ENCODE results near the gene COG5.

The COG5 gene

DNA sequence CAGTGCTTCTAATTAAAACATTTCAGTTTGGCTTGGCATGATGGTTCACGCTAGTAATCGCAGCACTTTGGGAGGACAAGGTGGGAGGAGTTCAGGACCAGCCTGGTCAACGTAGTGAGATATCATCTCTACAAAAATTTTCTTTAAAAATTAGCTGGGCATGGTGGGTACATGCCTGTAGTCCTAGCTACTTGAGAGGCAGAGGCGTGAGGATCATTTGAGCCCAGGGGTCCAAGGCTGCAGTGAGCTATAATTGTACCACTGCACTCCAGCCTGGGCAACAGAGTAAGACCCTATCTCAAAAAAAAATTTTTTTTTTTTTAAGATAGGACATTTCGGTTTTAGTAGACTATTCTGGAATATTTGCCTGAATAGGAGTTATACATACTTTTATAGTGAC lies 382.5 kb downstream of the COG5 start:
- no peak for DNase-seq (ENCODE audit: low spot score)

DNA sequence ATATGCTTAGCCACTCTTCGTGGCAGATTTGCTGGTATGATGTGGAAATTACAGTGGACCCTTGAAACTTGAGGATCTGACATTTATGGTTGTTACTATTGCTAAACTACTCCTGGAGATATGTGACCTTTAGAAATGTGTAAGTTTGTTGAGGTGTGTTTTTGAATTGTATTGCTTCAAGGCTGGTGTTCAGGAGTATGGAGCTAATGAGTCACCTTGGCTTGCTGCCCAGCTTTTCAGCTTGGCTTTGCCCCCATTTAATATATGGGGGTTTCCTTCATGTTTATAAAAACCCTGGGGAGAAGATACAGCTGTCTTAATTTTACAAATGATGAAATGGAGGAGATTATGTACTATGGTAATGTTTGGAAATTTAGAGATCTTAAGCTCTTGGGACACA lies 383.3 kb downstream of the COG5 start:
- peak; percentile 40 for DNase-seq (ENCODE audit: low spot score)

DNA sequence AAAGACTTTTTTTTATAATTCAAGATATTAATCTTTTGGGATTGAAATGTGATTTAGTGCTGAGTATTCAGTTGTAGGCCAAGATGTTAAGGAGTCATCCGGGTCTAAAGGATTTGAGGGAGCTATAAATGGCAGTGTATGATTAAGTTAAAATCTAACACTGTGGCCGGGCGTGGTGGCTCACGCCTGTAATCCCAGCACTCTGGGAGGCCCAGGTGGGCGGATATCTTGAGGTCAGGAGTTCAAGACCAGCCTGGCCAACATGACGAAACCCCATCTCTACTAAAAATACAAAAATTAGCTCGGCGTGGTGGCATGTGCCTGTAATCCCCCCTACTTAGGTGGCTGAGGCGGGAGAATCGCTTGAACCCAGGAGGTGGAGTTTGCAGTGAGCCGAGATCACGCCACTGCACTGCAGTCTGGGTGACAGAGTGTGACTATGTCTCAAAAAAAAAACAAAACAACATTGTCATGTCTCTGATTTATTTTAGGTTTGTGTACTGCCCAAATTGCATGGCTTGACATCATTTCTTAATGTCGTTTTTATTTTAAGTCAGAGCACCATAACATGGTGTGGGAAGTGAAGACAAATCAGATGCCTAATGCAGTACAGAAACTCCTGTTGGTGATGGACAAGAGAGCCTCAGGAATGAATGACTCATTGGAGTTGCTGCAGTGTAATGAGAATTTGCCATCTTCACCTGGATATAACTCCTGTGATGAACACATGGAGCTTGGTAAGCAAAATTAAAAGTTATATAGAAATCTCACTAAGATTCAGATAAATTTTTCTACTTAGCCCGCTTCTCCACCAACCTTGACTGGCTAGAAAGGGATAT lies 384.2 kb downstream of the COG5 start:
- DNase-seq (ENCODE audit: low spot score) = no peak

DNA sequence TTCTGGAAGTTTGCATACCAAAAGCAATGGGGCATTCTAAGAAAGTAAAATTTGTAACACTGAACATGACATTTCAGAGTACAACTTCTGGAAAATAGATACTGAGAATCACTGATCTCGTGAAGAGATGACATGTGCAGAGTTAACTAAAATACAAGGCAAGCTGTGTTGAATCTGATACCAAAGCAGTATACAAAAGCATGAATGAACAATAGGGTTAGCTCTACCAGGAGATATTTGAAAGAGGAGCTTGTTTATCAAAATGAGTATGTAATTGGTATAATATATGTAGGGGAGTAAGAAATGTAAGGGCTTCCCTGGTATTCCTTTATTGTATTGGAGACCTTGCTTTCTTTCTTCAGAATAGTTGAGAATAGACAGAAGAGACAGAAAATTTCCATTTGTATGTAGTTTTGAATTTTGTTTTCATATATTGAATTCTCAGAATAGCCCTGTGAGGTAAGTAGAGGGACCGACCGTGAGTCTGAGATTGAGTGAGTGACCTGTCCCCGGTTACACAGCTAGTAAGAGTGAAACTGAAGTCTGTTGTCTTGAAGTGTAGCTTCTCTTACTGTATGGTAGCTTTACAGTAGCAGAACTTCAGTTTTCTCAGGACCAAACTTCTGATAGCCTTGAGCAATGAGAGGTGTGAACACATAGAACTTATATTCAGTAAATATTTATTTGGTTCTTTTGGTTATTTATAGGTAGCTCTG lies 389.9 kb downstream of the COG5 start:
- peak; percentile 37 for DNase-seq (ENCODE audit: low spot score)

DNA sequence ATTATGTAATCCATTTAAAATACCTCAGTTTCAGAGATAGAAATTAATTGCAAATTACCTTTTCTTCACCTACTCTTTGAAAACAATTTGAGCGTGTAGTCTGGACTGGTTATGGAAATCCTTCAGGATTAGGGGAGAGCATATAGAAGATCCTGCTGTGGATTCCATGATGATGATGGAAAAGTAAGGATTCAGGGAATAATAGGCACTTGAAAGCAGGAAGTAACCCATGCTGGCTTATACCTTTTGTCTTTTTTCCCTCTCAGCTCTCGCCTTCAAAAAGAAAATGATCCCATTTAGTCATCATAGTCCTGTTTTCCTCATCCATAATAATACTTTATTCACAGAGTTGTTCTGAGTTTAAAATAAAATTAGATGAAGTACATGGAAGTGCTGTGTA lies 390.5 kb downstream of the COG5 start:
- DNase-seq (ENCODE audit: low spot score) = no peak

DNA sequence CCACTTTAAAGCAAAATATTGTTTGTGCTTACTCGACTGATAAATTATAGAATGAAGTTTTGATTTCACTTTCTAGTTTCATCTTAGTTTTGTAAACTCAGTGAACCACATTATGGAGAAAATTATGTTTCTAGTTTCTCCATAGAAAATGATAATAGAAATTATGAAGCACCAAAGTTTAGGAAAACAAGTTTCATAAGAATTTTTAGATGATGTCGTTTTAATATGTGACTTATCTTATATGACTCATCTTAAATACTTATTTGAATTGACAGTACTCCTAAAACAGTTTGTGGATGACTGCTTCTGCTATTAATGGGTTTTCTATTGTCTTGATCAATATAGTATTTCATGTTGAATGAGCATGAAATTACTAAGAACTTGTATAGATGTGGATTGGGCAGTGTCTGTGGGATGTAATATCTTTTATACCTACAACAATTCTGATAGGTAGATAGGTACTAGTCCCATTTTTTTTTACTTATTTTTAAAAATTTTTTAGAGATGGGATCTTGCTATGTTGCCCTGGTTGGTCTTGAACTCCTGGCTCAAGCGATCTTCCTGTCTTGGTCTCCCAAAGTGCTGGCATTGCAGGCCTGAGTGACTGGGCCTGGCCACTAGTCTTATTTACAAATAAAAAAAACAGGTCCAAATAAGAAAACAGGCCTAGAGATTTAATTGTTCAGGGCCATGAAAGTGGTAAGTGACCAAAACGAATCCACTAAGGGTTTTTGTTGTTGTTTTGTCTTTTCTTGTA lies 391.3 kb downstream of the COG5 start:
- DNase-seq (ENCODE audit: low spot score) = peak; percentile 17

DNA sequence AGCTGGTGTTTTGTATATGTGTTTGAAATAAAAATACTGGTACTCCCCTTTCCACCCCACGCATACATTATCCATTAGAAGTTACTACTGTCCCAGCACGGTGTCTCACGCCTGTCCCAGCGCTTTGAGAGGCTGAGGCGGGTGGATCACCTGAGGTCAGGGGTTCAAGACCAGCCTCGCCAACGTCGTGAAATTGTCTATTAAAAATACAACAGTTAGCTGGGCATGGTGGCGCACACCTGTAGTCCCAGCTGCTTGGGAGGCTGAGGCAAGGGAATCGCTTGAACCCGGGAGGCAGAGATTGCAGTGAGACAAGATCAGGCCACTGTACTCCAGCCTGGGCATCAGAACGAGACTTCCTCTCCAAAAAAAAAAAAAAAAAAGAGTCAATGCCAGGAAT lies 392.2 kb downstream of the COG5 start:
- DNase-seq (ENCODE audit: low spot score) = no peak

DNA sequence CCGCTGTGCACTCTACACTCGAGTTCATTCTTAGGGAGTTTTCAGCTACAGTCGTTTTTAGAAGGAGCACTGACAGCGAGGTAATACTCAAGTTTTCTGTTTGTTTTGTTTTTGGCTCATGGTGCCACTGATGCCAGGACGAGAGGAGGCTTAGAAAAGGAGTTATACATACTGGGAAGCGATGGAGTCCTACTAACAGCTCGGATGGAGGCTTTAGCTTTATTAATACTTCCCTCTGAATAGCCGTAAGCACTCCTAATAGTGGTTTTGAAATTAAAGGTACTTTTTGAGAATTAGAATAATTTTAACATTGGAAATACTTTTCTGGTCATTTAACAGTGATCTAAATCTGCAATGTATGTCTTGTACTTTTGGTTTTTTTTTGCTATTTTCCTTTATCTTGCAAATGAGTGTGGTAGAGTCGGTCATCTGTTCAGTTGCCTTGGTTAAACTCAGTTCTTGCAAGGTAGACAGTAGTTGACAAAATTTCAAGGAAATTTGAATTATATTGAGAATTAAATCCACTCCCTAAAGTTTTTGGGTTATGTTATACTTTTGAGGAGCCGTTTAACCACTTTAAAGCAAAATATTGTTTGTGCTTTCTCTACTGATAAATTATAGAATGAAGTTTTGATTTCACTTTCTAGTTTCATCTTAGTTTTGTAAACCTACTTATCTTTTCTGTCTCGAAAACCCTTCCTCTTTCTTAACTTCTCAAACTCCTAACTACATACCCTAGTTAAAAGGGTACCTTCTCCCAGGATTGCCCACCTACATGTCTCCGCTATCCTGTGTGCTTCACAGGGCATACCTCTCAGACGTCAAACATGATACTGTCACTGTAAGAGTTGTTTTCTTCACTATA lies 393.4 kb downstream of the COG5 start:
- peak; percentile 63 for DNase-seq (ENCODE audit: low spot score)

DNA sequence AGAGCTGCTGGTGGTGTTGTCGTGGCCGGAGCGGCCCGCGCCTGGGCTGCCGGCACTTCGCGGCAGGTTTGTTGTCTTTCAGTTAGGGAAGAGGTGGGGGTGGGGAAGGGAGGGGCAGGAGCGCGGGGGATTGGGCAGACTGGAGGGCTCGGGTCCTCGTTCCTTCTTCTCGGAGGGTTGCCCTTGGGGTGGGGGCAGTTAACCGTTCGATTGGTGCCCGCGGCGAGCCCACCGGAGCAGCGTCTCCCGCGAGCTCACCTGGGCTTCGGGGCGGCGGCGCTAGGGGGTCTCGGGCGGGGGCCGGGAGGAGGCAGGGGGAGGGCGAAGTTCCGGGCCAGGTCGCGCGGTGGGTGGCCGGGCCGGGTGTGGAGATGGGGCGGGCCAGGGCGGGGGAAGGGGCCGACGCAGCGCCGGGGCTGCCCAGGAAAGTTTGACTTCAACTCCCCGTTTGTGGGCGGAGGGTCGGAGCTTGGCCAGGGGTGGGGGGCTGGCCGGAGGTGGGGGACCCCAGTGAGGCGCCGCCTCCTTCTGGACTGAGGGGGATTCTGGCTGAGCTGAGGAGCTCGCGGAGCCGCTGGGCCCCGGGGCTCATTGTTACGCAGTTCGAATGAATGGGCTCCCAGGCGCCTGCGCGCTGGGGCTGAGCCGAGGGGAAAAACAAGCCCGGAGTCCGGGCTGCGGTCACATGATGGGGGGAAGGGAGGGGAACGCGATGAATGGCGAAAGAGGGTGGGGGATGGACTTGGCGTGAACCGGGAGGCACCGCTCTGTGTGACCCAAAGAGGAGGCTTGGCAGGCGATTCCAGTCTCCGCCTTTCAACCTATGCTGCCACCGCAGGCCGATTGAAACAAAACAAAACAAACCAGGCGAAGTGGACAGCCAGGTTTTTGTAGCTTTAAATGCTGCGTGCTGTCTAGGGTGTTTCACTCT lies 394.3 kb downstream of the COG5 start:
- DNase-seq (ENCODE audit: low spot score) = peak; percentile 99

DNA sequence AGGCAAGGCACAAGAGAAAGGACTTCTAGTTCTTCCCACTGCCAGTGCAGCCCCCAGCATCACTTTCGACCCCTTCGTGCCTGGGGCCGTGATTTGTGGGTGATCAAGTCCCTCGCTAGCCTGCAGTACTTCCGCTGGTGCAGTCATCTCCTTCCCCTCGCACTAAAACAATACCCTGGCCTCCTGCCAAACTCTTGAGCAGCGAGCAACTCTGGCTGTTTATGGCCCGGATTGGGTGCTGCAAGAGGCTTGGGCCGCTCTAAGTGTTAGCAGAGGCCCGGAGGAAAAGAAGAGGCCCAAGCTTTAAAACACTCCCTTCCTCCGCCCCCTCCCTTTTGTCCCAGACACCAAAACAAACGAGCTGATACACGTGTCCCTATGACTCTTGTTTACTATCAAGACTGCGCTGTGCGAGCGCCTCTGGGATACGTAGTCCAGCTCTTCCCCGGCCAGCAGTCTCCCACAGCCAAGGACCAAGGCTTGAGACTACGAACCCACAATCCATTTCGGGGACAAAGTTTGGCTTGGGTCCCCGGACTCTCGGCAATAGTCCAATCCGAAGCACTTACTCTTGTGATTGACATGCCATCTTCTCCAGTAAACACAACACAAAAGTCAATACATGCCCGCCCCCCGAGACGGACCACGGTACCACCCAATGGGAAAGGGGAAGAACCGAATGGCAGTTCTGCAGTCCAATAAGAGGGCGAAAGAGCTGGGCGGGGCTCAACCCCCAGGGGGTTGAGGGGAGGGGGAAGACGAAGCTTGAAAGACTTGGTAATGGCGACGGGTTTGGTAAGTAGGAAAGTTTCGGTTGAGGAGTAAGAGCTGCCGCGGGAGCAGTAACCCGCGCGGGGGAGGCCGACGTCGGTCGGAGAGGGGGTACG lies 395.2 kb downstream of the COG5 start, which contains the start of gene HBP1:
Gene HBP1, plus strand, starts transcription at position 771 of the 887 bp plus-strand sequence. CDS start 10,891 bp downstream, outside the sequence.
- DNase-seq (ENCODE audit: low spot score) = peak; percentile 100

DNA sequence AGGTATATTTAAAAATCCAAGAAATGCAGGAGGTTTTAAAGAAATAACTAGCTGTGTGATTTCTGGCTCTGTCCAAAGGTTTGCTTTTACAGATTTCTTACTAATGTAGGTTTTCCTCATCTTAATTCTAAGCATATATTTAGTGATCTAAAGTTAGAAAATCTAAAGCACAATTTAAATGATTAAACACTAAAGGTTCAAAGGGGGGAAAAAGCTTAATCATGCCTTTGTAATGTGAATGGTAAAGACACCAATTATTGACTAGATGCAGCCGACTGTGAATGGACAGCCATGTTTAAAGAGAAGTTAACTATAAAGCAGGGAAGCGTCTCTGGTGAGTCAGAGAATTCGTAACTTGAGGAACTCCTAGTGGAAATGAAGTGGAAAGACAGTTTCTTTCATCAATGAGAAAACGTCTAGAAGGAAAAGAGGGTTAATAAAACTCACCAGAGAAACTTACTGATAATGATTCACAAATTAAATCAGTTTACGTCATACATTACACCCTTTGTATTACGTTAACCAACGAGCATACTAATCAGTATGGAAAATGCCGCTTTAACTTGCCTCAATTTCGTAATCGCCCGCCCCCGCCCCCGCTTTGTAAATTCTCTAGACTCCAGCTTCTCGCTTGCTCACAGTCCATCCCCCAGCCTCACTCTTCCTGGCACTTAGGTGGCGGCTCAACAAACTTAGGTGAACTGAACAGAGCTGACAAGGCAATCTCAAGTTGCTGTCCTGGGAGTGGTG lies 396.1 kb downstream of the COG5 start:
- DNase-seq (ENCODE audit: low spot score) = peak; percentile 91

DNA sequence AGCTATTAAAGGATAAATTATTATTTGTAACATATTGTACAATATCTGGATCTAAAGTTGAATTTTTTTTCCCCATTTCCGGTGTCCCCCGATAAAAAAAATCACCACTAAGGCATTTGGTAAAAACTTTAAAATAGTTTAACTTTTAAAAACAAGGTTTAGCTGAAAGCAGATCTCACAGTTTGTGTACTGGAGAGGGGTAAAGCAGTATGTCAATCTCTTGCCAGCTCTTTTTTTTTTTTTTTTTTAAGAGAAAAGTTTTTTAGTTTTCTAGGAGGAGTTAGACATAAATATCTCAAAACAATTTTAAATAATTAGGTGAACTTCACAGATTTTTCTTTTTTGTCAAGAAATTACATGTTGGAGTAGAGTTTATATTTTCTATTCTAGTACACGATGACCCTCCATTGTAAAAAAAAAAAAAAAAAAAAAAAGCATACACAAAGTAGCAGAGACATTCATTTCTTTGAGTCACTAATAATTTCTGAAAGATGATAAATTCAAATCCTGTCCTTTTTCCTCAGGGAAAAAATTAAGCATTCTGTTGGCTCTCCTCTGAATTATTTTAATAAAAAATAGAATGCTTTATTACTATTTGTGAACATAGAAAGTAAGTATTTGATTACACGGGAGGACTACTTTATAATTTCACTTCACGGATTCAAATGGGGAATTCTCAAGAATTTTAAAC lies 396.8 kb downstream of the COG5 start:
- DNase-seq (ENCODE audit: low spot score) = no peak

DNA sequence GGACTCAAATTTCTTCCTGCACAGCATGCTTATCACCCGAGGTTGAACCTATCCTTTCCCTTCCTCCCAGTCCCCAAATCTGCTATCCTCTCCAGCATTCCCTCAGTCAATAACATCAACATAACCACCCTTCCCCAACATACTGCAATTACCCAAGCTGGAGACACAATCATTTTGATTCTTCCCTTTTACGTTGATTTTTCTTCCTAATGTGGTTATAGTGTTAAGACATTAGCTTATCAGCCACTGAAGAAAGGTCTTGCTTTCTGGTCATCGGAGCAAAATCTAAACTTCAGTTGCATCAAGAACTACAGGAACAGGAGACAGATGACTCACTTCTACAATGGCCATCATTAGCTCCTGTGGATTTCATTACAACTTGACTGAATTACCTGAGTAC lies 398.4 kb downstream of the COG5 start:
- DNase-seq (ENCODE audit: low spot score) = no peak

DNA sequence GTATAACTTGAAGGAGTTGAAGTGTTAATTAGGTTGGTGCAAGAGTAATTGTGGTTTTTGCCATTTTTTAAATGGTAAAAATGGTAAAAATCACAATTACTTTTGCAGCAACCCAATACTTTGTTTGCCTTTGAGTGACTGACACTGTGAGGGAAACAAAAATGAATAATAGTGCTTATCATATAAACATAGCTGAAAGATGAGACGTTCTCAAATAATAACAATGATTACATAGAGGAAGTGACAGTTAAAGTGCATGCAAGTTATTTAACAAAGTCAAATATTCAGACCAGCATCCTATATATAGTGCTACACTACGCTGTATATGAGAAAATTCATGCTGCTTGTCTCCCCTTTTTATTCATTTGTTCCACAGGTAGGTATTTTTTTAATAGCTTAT lies 399.6 kb downstream of the COG5 start:
- DNase-seq (ENCODE audit: low spot score) = no peak

DNA sequence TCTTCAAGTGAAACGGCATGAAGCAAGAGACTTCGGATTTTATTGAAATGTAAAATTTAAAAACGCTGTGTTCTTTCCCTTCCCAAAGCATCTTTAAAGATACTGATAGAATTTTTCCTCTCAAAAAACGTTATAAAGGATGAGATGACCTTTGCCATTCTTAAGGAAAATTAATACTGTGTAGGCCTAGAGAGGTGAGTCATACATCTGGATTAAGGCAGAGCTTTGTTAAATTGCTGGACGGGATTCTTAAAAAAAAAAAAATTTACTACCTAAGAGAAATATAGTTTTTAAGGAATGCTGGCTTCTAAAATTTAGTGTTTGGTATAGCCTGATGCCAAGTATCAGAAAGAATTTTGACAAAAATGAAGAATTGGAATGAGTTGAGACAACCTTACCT lies 401.2 kb downstream of the COG5 start:
- DNase-seq (ENCODE audit: low spot score) = no peak

DNA sequence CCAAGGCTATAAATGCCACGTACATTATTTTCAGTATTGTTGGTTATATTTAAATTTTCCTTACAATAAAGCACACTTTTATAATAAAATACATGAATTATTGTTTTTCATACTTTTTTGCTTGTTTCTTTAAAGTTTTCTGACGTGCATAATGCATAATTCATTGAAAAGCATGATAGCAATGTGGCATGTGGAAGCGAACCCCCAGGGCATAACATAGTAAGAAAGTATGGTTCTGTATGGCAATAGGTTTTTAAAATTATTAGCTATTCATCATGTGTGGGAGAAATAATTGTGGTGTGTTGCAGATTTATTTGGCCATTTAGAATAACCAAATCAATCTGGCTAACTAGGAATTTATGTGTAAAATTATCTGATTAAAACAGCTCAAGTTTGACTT lies 402.3 kb downstream of the COG5 start:
- DNase-seq (ENCODE audit: low spot score) = no peak

DNA sequence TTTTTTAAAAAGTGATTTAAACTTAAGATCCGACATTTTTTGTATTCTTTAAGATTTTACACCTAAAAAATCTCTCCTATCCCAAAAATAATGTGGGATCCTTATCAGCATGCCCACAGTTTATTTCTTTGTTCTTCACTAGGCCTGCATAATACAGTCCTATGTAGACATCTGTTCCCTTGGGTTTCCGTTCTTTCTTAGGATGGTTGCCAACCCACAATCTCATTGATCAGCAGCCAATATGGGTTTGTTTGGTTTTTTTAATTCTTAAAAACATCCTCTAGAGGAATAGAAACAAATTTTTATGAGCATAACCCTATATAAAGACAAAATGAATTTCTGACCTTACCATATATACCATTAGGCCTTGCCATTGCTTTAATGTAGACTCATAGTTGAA lies 403.3 kb downstream of the COG5 start:
- no peak for DNase-seq (ENCODE audit: low spot score)

DNA sequence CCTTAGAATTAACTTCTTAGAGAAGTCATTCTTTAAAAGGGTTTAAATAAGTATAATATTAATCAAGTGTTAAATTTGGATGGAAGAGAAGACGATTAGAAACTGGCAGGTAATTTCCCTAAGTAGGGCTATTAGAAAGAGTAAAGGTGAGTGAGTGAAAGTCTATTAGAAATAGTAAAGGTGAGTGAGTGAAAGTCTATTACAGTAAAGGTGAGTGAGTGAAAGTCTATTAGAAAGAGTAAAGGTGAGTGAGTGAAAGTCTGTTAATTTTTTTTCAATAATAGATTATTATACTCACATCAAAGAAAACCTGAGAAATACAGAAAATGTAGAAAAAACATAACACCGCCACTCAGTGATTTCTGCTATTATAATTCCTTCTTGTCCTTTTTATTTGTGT lies 405.7 kb downstream of the COG5 start:
- DNase-seq (ENCODE audit: low spot score) = no peak

Measured in NAMALWA (cell line).